Effector CD8-positive, alpha-beta T cell (primary cell): Measurements from ENCODE around the gene ZNF804A.

Source experiments
- DNase-seq: peaks from one replicate; lab custom pipeline; 2025; lab: John Stamatoyannopoulos, UW

Gene ZNF804A

DNA sequence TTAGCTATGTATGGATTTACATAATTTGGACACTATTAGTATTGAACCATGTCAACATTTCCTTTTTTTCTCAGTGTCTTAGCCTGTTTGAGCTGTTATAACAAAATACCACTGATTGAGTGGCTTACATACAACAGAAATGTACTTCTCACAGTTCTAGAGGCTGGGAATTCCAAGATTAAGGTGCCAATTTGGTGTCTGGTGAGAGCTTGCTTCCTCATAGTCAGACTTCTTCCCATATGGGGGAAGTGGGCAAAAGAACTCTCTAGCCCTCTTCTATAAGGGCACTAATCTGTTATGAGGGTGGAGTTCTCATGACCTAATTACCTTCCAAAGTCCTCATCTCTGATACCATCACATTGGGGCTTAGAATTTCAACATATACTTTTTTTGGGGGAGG lies 12.6 kb downstream of the ZNF804A start:
- no peak for DNase-seq

- no peak for DNase-seq
Observed at GRCh38 chr2:184611361-184612085, 13.2 kb downstream of the ZNF804A start.

- no peak for DNase-seq
Observed at GRCh38 chr2:184620367-184620766, 22.0 kb downstream of the ZNF804A start.

- DNase-seq = no peak
Observed at GRCh38 chr2:184624311-184624710, 26.0 kb downstream of the ZNF804A start.

GRCh38 chr2:184628051-184628450 lies 29.7 kb downstream of the ZNF804A start:
- DNase-seq = no peak

DNA sequence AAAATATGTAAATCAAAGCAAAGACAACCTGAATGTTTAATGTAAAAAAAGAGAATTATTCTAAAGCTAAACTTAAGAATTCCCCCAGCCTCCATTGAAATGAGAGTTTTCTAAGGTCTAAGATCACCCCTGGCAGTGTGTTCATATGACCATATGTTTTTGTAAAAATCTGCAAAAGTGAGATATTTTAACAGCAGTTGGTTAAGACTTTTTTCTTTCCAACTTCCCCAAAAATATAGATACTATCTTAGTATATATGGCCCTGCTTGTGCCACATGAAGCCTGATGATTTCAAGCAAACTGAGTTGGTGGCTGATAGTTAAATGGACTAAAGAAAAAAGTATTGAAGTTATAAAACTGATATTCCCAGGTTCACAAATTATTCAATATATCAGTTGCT lies 35.4 kb downstream of the ZNF804A start:
- no peak for DNase-seq

DNA sequence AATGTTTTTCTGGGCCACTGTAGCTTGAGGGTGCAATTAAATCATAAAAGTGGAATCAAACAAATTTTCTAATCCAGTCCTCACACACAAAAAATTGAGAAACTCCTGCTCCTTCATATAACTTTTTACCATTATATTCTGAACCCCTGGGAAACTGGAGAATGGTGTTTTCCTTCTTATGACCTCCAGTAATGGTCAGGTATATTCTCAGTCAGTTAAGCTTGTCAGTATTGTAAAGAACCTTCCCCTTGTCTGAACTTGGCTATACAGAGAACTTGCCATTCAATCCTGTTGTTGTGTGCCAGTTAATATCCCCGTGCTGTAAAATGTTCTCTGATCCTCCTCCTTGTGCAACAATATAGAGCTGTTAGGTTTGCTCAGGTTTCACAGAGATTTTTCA lies 39.5 kb downstream of the ZNF804A start:
- DNase-seq = no peak

DNA sequence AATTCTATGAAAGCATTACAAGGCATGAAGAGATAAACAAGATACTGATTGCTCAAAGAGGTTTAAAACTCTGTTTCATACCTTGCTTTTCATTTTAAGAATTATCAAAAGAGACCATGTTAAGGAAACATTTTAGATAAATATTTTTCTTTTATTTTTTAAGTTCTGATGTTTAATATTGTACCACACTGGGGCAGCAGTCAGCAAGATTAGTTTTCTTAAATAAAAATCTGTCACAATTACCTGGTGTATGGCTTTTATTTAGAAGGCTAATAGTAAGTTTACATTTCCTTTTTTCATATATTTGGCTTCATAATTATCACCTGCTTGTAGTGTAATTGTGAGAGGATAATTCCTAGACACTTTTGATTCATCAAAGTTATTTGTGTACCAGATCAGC lies 46.4 kb downstream of the ZNF804A start:
- no peak for DNase-seq

GRCh38 chr2:184646177-184646576 lies 47.8 kb downstream of the ZNF804A start:
- DNase-seq = no peak

DNA sequence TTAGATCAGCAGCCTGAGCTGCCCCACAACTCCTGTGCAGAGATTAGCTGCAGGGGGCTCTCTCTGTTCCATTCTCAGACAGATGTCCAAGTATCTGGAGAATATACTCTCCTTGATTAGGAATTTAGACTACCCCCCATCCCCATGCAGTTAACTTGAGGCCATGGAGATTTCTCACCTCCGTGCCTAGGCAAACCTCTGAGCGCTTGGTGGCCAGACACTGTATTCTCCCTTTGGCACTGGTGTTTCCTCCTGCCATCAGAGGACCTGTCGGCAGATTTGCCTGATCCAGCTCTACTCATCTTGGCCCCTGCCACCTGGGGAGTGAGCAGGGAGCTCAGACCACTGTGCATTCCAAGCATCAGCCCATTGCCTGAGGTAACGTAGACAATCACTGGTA lies 48.3 kb downstream of the ZNF804A start:
- no peak for DNase-seq

GRCh38 chr2:184654945-184655344 lies 56.6 kb downstream of the ZNF804A start:
- no peak for DNase-seq

GRCh38 chr2:184677171-184677570 lies 78.8 kb downstream of the ZNF804A start:
- DNase-seq = no peak

DNA sequence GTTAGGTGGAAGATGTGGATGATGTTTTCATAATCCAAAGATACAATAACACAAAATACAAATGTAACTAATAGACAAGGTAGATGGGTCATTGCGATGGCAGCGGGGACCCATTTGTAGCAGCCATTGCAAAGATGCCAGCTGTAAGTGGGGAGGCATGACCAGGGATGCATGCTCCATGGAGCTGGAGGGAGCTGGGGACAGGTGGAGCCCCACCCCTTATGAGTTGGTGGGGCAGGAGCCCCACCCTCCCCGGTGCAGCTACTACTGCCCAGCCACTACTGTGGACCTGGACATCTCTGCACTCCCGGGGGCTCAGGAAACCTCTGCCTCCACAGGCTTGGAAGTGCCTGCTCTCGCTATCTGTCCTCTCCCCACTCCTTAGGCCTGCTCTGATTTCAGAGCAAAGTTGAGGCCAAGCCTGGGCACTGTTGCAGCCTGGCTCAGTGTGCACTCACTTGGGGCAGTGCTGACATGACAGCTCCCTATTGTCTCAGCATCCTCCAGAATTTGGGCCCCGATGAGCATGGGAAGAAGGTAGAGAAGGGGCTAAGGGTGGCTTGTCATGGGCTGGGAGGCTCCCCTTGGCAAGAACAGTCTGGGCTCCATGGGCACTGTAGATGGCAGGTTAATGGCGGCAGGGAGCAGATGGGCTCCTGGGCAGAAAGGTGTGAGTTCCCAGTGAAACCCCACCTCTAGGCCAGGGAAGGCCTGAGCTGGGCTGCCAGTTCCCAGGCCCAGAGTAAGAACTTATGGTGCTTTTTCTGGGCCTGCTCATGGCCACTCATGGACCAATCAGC lies 81.1 kb downstream of the ZNF804A start:
- no peak for DNase-seq

- no peak for DNase-seq
Observed at GRCh38 chr2:184680825-184681224, 82.5 kb downstream of the ZNF804A start.

DNA sequence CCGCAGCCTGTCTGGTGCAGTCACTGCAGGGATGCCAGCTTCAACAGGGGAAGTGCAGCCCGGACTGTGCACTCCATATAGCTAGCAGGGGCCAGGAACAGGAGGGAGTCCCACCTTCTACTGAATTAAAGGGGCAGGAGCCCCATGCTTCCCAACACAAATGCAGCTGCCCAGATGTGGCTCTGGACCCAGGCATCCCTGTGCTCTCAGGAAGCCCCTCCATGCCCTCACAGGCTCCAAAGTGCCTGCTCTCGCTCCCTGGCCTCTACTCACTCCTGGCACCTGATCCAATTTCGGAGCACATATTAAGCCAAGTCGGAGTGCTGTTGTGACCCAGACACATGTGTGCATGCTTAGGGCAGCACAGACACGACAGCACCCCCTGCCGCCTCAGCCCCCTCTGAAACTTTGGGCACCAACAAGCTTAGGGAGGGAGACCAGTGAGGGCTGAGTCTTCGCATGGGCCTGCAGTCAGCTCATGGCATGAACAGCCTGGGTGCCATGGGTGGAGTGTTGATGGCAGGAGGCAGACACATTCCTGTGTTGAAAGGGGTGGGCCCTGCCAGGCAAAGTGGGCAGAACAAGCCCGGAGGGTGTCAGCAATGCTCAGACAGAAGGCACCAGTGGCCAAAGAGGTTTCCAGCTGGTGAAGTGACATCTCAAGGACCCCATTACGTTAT lies 83.5 kb downstream of the ZNF804A start:
- DNase-seq = no peak

GRCh38 chr2:184683911-184684310 lies 85.6 kb downstream of the ZNF804A start:
- DNase-seq = no peak

DNA sequence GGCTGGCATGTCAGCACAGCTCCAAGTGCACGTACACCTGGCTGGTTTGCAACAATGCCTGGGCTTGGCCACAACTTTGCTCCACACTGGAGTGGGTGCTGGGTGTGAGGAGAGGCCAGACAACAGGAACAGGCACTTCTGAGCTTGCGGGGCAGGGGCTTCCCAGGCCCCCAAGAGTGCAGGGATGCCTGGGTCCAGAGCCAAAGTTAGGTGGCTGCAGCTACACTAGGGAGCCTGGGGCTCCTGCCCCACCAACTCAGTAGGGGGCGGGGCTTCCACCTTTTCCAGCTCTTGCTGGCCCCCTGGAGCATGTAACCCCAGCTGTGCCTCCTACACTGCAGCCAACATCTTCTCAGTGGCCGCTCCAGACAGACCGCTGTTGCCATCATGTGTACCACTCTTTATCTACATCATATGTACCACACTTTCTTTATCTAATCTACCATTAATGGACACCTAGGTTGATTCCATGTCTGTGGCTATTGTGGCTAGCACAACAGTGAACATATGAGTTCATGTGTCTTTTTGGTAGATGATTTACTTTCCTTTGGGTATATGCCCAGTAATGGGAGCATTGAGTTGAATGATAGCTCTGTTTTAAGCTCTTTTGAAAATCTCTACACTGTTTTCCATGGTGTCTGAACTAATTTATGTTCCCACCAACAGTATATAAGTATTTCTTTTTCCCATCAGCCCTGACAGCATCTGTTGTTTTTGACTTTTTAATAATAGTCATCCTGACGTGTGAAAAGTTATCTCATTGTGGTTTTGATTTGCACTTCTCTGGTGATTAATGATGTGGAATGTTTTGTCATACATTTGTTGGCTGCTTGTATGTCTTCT lies 87.9 kb downstream of the ZNF804A start:
- no peak for DNase-seq

DNA sequence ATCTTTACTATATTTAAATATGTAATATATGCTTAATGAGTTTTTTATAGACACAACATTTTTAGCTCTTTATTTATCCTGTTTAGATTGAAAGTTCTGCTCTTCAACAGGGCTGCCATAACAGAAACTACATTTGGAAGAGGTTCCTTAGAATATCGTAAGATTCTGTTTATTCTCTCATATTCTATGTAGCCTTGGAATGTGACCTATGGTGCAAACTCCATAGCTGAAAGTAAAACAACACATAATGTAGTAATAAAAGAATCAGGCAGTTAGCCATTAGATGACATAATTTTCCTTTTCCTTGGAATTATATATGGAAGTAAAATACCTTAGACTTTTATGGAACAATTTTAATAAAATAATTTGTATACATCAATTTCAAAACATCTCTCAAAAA lies 91.3 kb downstream of the ZNF804A start:
- no peak for DNase-seq

GRCh38 chr2:184692141-184692734 lies 93.9 kb downstream of the ZNF804A start:
- DNase-seq = no peak

DNA sequence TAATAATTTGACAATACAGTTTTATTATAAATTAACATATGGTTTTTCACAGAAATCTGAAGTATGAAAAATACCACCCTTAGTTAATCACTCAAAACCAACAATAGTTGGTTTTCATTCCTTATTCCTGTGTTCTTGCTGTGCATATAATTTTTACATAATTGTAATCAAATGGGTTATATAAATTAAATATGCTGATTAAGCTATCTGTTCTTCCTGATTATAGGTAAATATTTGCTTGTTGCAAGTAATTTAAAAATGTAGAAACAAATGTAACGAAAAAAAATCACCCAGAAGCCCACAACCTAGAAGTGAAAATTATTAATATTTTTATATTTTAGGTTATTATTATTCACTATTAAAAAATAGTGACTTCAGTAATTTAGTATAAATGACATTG lies 98.3 kb downstream of the ZNF804A start:
- DNase-seq = no peak

DNA sequence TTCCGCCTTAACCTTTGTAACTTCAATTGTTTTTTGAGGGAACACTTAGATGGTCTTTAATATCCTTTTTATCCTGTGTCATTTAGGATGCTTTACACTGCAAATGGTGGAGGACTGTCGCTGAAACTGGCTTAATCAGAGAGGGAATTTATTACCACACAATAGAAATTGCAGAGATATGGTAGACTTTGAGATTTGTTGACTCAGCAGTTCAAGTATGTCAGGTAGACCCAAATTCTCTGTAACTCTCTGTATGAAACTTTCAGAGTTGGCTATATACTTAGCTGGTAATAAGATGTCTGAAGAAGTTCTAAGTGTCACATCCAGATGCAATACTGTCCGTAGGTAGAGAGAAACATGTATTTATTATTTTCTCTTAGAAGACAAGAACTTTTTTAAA lies 100.1 kb downstream of the ZNF804A start:
- no peak for DNase-seq

GRCh38 chr2:184721881-184722280 lies 123.6 kb downstream of the ZNF804A start:
- no peak for DNase-seq
